GM12801 (cell line): ENCODE results near the gene ARMC7.

Experiments used
- CTCF ChIP-seq: IDR thresholded peaks from one replicate; pipeline ENCODE4 v1.5.1; 2011; ENCODE audit warnings: control low read depth; ENCODE audit not compliant: insufficient read length; ENCODE audit errors: extremely low read depth

Gene ARMC7

GRCh38 chr17:75152922-75153779 lies 43.4 kb downstream of the ARMC7 start:
- TF ChIP-seq CTCF = no peak

GRCh38 chr17:75153780-75154194 lies 44.0 kb downstream of the ARMC7 start:
- no peak for TF ChIP-seq CTCF

GRCh38 chr17:75154195-75155106 lies 44.7 kb downstream of the ARMC7 start, which contains the start of gene JPT1:
Gene JPT1, minus strand, starts transcription at chr17:75154512. Its CDS starts 115 bp downstream, at chr17:75154397.
- no peak for TF ChIP-seq CTCF

- TF ChIP-seq CTCF = no peak
Measured at GRCh38 chr17:75155191-75155601, 45.4 kb downstream of the ARMC7 start.

GRCh38 chr17:75159196-75160031 lies 49.6 kb downstream of the ARMC7 start:
- TF ChIP-seq CTCF = no peak

- TF ChIP-seq CTCF = no peak
Measured at GRCh38 chr17:75160211-75160610, 50.4 kb downstream of the ARMC7 start.
